Natural killer cell treated with Interleukin-12 subunit alpha and Interleukin-12 subunit beta and Interleukin-15 and Interleukin-18, amount 100 ng/mL, for 72 hours (primary cell): Measurements from ENCODE around the gene GGA2. TPM values are rescaled to one million over a fixed set of nuclear protein-coding genes. Genes with fewer than 3 reads are reported as not detected.
"Not testable (repeated sequence)": the region's sequence is repeated elsewhere in the genome, so short reads cannot be mapped to it uniquely, and the experiment has no call there.

Source experiments
- ATAC-seq, 2 donors: fragments of 150-1000 bp; cut with Tn5 transposase in 1 of 2; sonication (Bioruptor Pico), chemical (Tn5 transposase) in 1 of 2; 2 replicates each; pipeline ENCODE4 v1.10.0; 2021
- DNase-seq: peaks from one replicate; pipeline ENCODE4 v3.0.0; 2022; ENCODE audit warnings: low spot score
- H3K27ac Mint-ChIP-seq, 2 donors: 1 replicate in 1 of 2; 2 replicates in 1 of 2; pipeline ENCODE4 v1.8.0; 2022; ENCODE audit warnings: mixed read lengths in 2 of 2, mild to moderate bottlenecking in 1 of 2, moderate library complexity in 1 of 2
- H3K27me3 Mint-ChIP-seq, 2 donors: 1 replicate in 1 of 2; 2 replicates in 1 of 2; pipeline ENCODE4 v1.8.0; 2022; ENCODE audit warnings: mixed read lengths in 2 of 2
- H3K36me3 Mint-ChIP-seq: one replicate; pipeline ENCODE4 v1.8.0; 2022; ENCODE audit warnings: mixed read lengths
- H3K4me1 Mint-ChIP-seq, 2 donors: 1 replicate in 1 of 2; 2 replicates in 1 of 2; pipeline ENCODE4 v1.8.0; 2022; ENCODE audit warnings: low read depth in 2 of 2, mixed read lengths in 2 of 2, mild to moderate bottlenecking in 1 of 2
- H3K4me3 Mint-ChIP-seq: one replicate; pipeline ENCODE4 v1.8.0; 2022; ENCODE audit warnings: mixed read lengths
- H3K9me3 Mint-ChIP-seq: 2 replicates; pipeline ENCODE4 v1.8.0; 2022; ENCODE audit warnings: mixed read lengths
- total RNA-seq, 2 donors: library from RNA; stranded (reverse); gene quantifications; one replicate each; pipeline ENCODE4 v1.2.3, GENCODE V29; 2022

The GGA2 gene, protein sequence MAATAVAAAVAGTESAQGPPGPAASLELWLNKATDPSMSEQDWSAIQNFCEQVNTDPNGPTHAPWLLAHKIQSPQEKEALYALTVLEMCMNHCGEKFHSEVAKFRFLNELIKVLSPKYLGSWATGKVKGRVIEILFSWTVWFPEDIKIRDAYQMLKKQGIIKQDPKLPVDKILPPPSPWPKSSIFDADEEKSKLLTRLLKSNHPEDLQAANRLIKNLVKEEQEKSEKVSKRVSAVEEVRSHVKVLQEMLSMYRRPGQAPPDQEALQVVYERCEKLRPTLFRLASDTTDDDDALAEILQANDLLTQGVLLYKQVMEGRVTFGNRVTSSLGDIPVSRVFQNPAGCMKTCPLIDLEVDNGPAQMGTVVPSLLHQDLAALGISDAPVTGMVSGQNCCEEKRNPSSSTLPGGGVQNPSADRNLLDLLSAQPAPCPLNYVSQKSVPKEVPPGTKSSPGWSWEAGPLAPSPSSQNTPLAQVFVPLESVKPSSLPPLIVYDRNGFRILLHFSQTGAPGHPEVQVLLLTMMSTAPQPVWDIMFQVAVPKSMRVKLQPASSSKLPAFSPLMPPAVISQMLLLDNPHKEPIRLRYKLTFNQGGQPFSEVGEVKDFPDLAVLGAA
- total RNA-seq, result 10 to 100 TPM; 61.0 to 97.3 TPM

GRCh38 chr16:23510164-23510914 is at the start of gene GGA2:
Gene GGA2, minus strand, starts transcription at chr16:23510494. Its CDS starts 83 bp downstream, at chr16:23510411.
- ATAC-seq (peak; percentile 96 to 98), DNase-seq (peak; percentile 85)
- H3K27me3 Mint-ChIP-seq, result no peaks in the 10 kb centered on the region
- H3K27ac Mint-ChIP-seq, result peak within 1 kb of the TSS; percentile 51 to 63
- H3K9me3 Mint-ChIP-seq, result no peaks in the 10 kb centered on the region
- H3K36me3 Mint-ChIP-seq, result peaks cover 7% of the 10 kb centered on the region
- peaks cover 35 to 51% of the 10 kb centered on the region in 2 donors for H3K4me1 Mint-ChIP-seq
- H3K4me3 Mint-ChIP-seq, result peak within 1 kb of the TSS; percentile 84

DNA sequence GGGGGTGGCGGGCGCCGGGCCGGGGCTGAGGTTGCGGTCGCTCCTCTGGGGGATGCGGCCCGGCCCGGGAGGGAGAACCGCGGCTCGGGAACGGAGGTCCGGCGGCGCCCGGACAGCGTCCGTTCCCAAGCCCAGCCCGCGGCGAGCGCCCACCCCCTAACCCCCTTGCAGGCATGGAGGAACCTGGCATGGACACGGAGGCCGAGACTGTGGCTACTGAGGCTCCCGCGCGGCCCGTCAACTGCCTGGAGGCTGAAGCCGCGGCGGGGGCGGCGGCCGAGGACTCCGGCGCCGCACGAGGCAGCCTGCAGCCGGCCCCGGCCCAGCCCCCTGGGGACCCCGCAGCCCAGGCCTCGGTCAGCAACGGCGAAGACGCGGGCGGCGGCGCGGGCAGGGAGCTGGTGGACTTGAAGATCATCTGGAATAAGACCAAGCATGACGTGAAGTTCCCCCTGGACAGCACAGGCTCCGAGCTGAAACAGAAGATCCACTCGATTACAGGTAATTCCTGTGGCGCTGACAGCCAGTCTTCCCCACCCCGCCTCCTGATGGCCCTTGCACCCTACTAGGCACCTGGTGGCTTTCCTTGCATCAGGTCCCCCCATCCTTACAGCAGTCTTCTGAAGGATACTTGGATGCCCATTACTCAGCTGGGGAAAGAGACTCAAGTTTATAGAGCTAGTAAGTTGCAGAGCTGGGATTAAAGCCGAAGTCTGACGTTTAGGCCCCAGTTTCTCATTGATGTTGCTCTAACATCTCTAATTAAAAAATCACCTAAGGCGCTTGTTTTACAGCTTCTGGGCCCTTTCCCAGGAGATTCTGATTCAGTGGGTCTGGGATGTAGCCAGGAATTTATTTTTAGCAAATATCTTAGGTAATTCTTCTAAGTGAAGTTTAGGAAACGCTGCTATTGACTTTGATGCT is 47.7 kb upstream of the GGA2 start:
- no peaks in the 10 kb centered on the region for H3K9me3 Mint-ChIP-seq
- H3K27ac Mint-ChIP-seq, result peak overlapping the region; percentile 91 to 92
- DNase-seq (no peak), ATAC-seq (no peak)
- peaks cover 16% of the 10 kb centered on the region for H3K36me3 Mint-ChIP-seq
- peaks cover 15 to 27% of the 10 kb centered on the region in 2 donors for H3K4me1 Mint-ChIP-seq
- peak overlapping the region; percentile 91 for H3K4me3 Mint-ChIP-seq
- H3K27me3 Mint-ChIP-seq, result no peaks in the 10 kb centered on the region

DNA sequence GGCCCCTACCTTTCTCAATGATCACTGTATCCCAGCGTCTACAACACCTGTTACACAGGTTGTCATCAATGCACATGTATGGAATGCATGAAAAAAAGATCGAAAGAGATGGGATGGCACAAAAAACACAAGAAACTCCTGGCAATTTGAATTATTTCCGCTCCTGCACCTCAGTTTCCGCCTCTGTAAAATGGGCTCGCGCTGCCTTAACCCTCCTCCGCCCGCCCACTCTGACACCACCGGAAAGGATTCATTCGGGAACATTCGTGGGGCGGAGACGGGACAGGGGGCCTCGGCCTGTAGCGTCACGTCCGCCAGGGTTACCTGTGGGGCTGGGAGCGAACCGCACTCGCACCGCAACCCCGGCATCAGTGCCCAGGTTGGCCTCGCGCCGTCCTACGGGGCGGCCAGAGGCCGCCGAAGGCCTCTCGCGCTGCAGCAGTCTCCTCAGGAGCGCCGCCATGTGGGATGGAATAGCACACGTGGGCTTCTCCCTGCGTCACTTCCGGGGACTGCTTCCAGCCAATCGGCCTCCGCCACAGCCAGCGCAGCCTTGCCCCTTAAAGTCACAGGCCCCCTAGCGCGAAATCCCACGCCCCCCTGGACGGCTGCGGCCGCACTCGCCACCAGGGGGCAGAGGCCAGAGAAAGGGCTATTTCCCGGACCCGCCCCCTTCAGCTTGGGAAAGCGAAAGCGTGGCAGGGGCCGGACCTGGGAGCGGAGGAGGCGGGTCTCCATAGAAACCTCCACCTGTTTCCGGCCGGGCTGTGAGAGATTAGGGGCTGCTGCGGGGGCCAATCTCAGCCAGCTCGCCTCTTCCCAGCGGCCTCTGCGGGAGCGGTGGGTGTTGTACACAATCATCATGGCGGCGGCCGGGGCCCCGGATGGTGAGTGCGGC is 46.8 kb upstream of the GGA2 start, which contains the start of the genes EARS2 and UBFD1:
Gene EARS2 (minus strand): TSS at position 470 of the 898 bp plus-strand sequence. CDS start 7 bp downstream, at position 463.
Gene UBFD1 (plus strand): TSS at position 847 of the 898 bp plus-strand sequence. CDS start 16 bp downstream, at position 863.
- Mint-ChIP-seq H3K9me3 (no peaks in the 10 kb centered on the region), H3K4me3 (peak within 1 kb of the TSS; percentile 91), H3K27ac (peak within 1 kb of the TSS; percentile 91 to 92), H3K27me3 (no peaks in the 10 kb centered on the region), H3K4me1 (peaks cover 15 to 27% of the 10 kb centered on the region in 2 donors), H3K36me3 (peaks cover 7% of the 10 kb centered on the region)
- ATAC-seq (peak; percentile 95 to 96), DNase-seq (peak; percentile 99)

DNA sequence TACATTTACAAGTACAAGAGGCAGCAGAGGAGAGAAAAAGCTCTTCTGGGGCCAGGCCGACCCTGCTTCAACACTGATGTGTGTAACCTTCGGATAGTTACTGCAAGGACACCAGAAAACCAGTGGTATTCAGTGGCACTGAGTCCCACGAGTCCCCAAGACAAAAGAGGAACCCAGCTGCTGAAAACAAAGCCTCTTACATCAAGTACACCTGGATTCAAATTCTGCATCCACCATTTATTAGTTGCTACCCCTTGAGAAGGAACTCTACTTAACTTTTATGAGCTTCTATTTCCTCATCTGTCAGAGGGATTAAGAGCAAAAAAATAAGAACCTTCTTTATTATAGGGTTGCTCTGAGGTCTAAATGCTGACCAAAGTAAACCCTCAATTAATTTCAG is 44.2 kb upstream of the GGA2 start:
- Mint-ChIP-seq H3K27me3 (no peaks in the 10 kb centered on the region), H3K27ac (no peak overlapping the region), H3K36me3 (peaks cover 4% of the 10 kb centered on the region), H3K4me3 (no peak overlapping the region), H3K4me1 (peaks cover 11 to 19% of the 10 kb centered on the region in 2 donors), H3K9me3 (no peaks in the 10 kb centered on the region)
- DNase-seq, result no peak
- ATAC-seq, result no peak

- ATAC-seq (no peak), DNase-seq (no peak)
- H3K27me3 Mint-ChIP-seq, result no peaks in the 10 kb centered on the region
- H3K36me3 Mint-ChIP-seq, result peaks cover 5% of the 10 kb centered on the region
- H3K4me3 Mint-ChIP-seq, result no peak overlapping the region
- H3K9me3 Mint-ChIP-seq, result no peaks in the 10 kb centered on the region
- peaks cover 8 to 9% of the 10 kb centered on the region in 2 donors for H3K4me1 Mint-ChIP-seq
- H3K27ac Mint-ChIP-seq, result no peak overlapping the region
These were observed 41.9 kb upstream of the GGA2 start for GRCh38 chr16:23552161-23552560.

GRCh38 chr16:23549938-23550337 is 39.6 kb upstream of the GGA2 start:
- peaks cover 5% of the 10 kb centered on the region for H3K36me3 Mint-ChIP-seq
- ATAC-seq, result no peak
- peaks cover 0 to 2% of the 10 kb centered on the region in 2 donors for H3K4me1 Mint-ChIP-seq
- H3K27me3 Mint-ChIP-seq, result no peaks in the 10 kb centered on the region
- no peak overlapping the region for H3K4me3 Mint-ChIP-seq
- H3K9me3 Mint-ChIP-seq, result no peaks in the 10 kb centered on the region
- H3K27ac Mint-ChIP-seq, result no peak overlapping the region
- no peak for DNase-seq

GRCh38 chr16:23544436-23544835 is 34.1 kb upstream of the GGA2 start:
- H3K4me3 Mint-ChIP-seq, result no peak overlapping the region
- no peak for DNase-seq
- no peaks in the 10 kb centered on the region for H3K9me3 Mint-ChIP-seq
- no peak overlapping the region for H3K27ac Mint-ChIP-seq
- H3K36me3 Mint-ChIP-seq, result no peaks in the 10 kb centered on the region
- H3K27me3 Mint-ChIP-seq, result no peaks in the 10 kb centered on the region
- peak in 1 of 2 donors; percentile 48 for ATAC-seq
- H3K4me1 Mint-ChIP-seq, result no peaks in the 10 kb centered on the region

DNA sequence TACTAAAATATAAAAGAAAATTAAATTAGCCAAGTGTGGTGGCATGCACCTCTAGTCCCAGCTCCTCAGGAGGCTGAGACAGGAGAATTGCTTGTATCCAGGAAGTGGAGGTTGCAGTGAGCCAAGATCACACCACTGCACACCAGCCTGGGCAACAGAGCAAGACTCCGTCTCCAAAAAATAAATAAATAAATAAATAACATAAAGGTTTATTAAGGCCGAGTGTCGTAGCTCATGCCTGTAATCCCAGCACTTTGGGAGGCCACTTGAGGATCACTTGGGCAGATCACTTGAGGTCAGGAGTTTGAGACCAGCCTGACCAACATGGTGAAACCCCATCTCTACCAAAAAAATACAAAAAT is 30.5 kb upstream of the GGA2 start:
- not testable (repeated sequence) for H3K4me3 Mint-ChIP-seq, H3K27me3 Mint-ChIP-seq, DNase-seq, H3K36me3 Mint-ChIP-seq, H3K4me1 Mint-ChIP-seq, ATAC-seq, H3K27ac Mint-ChIP-seq, H3K9me3 Mint-ChIP-seq

- ATAC-seq (no peak), DNase-seq (no peak)
- no peaks in the 10 kb centered on the region for H3K9me3 Mint-ChIP-seq
- H3K27me3 Mint-ChIP-seq, result no peaks in the 10 kb centered on the region
- no peaks in the 10 kb centered on the region for H3K4me1 Mint-ChIP-seq
- H3K36me3 Mint-ChIP-seq, result no peaks in the 10 kb centered on the region
- no peak overlapping the region for H3K4me3 Mint-ChIP-seq
- H3K27ac Mint-ChIP-seq, result no peak overlapping the region
These were observed 29.9 kb upstream of the GGA2 start for GRCh38 chr16:23539984-23540816.

GRCh38 chr16:23538919-23539278 is 28.6 kb upstream of the GGA2 start:
- Mint-ChIP-seq H3K27me3 (no peaks in the 10 kb centered on the region), H3K27ac (no peak overlapping the region), H3K4me1 (no peaks in the 10 kb centered on the region), H3K9me3 (no peaks in the 10 kb centered on the region), H3K4me3 (no peak overlapping the region), H3K36me3 (no peaks in the 10 kb centered on the region)
- ATAC-seq, result no peak
- no peak for DNase-seq

DNA sequence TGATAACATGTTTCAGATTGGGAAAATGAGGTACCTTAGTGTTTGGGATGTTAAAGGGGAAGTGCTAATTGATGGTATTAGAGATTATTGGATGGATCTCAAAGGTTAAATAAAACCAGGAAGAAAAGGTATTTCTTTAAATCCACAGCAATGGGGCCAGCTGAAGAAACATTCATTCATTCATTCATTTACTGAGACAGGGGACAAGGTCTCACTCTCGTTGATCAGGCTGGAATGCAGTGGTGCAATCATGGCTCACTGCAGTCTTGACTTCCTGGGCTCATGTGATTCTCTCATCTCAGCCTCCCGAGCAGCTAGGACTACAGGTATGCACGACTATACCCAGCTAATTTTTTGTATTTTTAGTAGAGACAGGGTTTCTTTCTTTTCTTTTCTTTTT is 27.1 kb upstream of the GGA2 start:
- no peak overlapping the region for H3K4me3 Mint-ChIP-seq
- H3K27me3 Mint-ChIP-seq, result no peaks in the 10 kb centered on the region
- no peak overlapping the region for H3K27ac Mint-ChIP-seq
- H3K4me1 Mint-ChIP-seq, result no peaks in the 10 kb centered on the region
- H3K9me3 Mint-ChIP-seq, result no peaks in the 10 kb centered on the region
- ATAC-seq, result no peak
- peaks cover 4% of the 10 kb centered on the region for H3K36me3 Mint-ChIP-seq
- no peak for DNase-seq

DNA sequence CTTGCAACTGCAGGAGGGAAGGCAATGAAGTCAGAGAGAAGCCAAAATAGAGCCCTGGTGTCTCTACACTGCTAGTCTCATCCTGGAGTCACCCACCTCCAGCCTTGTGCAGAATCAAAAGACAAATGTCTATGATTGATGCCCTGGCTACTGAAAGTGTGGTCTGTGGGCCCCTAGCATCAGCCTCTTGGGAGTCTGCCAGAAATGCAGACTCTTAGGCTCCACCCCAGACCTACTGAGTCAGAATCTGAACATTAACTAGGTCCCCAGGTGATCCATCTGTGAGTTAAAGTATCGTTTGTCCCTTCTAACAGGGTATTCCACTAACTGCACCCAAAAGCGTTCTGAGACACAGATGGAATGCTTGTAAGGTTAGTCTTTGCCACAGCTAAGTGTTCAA is 25.6 kb upstream of the GGA2 start:
- H3K4me3 Mint-ChIP-seq, result no peak overlapping the region
- DNase-seq (no peak), ATAC-seq (no peak)
- no peaks in the 10 kb centered on the region for H3K9me3 Mint-ChIP-seq
- H3K36me3 Mint-ChIP-seq, result peaks cover 4% of the 10 kb centered on the region
- no peak overlapping the region for H3K27ac Mint-ChIP-seq
- no peaks in the 10 kb centered on the region for H3K27me3 Mint-ChIP-seq
- no peaks in the 10 kb centered on the region for H3K4me1 Mint-ChIP-seq
